ENCODE data around the gene STOML1. TPM values are rescaled to one million over a fixed set of nuclear protein-coding genes. Genes with fewer than 3 reads are reported as not detected.
"Not testable (repeated sequence)": the region's sequence is repeated elsewhere in the genome, so short reads cannot be mapped to it uniquely, and the experiment has no call there.

Gene STOML1
- polyA plus RNA-seq, 1 donor from 2014 or later, result 6.6 TPM

- Mint-ChIP-seq H3K27ac (peak overlapping the region in 1 of 3 donors; percentile 26), H3K27me3 (peaks cover 9% of the 10 kb centered on the region), H3K9me3 (no peaks in the 10 kb centered on the region), H3K4me1 (peaks cover 9 to 20% (median 12%) of the 10 kb centered on the region in 3 donors), H3K36me3 (no peaks in the 10 kb centered on the region), H3K4me3 (peak overlapping the region; percentile 23 to 92 (median 82))
Observed at GRCh38 chr15:73965758-73966113, 26.4 kb downstream of the STOML1 start.

- peaks cover 9% of the 10 kb centered on the region for H3K27me3 Mint-ChIP-seq
- peak overlapping the region in 2 of 3 donors; percentile 26 to 59 for H3K27ac Mint-ChIP-seq
- H3K36me3 Mint-ChIP-seq, result no peaks in the 10 kb centered on the region
- no peaks in the 10 kb centered on the region for H3K9me3 Mint-ChIP-seq
- H3K4me1 Mint-ChIP-seq, result peaks cover 9 to 20% (median 12%) of the 10 kb centered on the region in 3 donors
- H3K4me3 Mint-ChIP-seq, result peak overlapping the region; percentile 24 to 92 (median 82)
Observed at GRCh38 chr15:73965094-73965757, 26.9 kb downstream of the STOML1 start.

GRCh38 chr15:73964736-73965093 lies 27.4 kb downstream of the STOML1 start:
- Mint-ChIP-seq H3K9me3 (no peaks in the 10 kb centered on the region), H3K27ac (peak overlapping the region in 1 of 3 donors; percentile 12), H3K36me3 (no peaks in the 10 kb centered on the region), H3K27me3 (peaks cover 9% of the 10 kb centered on the region), H3K4me3 (peak overlapping the region; percentile 24 to 92 (median 82)), H3K4me1 (peaks cover 9 to 21% (median 12%) of the 10 kb centered on the region in 3 donors)

GRCh38 chr15:73962433-73962832 lies 29.7 kb downstream of the STOML1 start:
- Mint-ChIP-seq H3K27ac (no peak overlapping the region), H3K9me3 (no peaks in the 10 kb centered on the region), H3K4me3 (no peak overlapping the region), H3K27me3 (peaks cover 6% of the 10 kb centered on the region), H3K36me3 (no peaks in the 10 kb centered on the region), H3K4me1 (peaks cover 12 to 30% (median 18%) of the 10 kb centered on the region in 3 donors)

GRCh38 chr15:73960472-73961070 lies 31.5 kb downstream of the STOML1 start:
- not testable (repeated sequence) for H3K27ac Mint-ChIP-seq, H3K9me3 Mint-ChIP-seq, H3K36me3 Mint-ChIP-seq, H3K4me3 Mint-ChIP-seq, H3K27me3 Mint-ChIP-seq
- H3K4me1 Mint-ChIP-seq, result peaks cover under 1 to 19% (median 11%) of the 10 kb centered on the region in 3 donors

- Mint-ChIP-seq H3K9me3 (no peaks in the 10 kb centered on the region), H3K36me3 (no peaks in the 10 kb centered on the region), H3K27me3 (peaks cover 2% of the 10 kb centered on the region), H3K4me1 (peaks cover 0 to 11% (median 11%) of the 10 kb centered on the region in 3 donors), H3K4me3 (no peak overlapping the region), H3K27ac (no peak overlapping the region)
Observed at GRCh38 chr15:73959801-73960200, 32.3 kb downstream of the STOML1 start.

GRCh38 chr15:73959012-73959581 lies 33.0 kb downstream of the STOML1 start:
- H3K27me3 Mint-ChIP-seq, result peaks cover 2% of the 10 kb centered on the region
- peaks cover 0 to 10% (median 9%) of the 10 kb centered on the region in 3 donors for H3K4me1 Mint-ChIP-seq
- H3K9me3 Mint-ChIP-seq, result no peaks in the 10 kb centered on the region
- H3K4me3 Mint-ChIP-seq, result peak overlapping the region in 2 of 4 donors; percentile 47 to 56
- H3K36me3 Mint-ChIP-seq, result no peaks in the 10 kb centered on the region
- H3K27ac Mint-ChIP-seq, result peak overlapping the region in 1 of 3 donors; percentile 8

GRCh38 chr15:73957785-73958184 lies 34.3 kb downstream of the STOML1 start:
- Mint-ChIP-seq H3K4me1 (peaks cover 0 to 10% (median 9%) of the 10 kb centered on the region in 3 donors), H3K27ac (no peak overlapping the region), H3K4me3 (no peak overlapping the region), H3K27me3 (peaks cover 2% of the 10 kb centered on the region), H3K36me3 (no peaks in the 10 kb centered on the region), H3K9me3 (no peaks in the 10 kb centered on the region)

- Mint-ChIP-seq H3K27me3 (no peaks in the 10 kb centered on the region), H3K27ac (no peak overlapping the region)
Observed at GRCh38 chr15:73957276-73957675, 34.8 kb downstream of the STOML1 start.

GRCh38 chr15:73956743-73957135 lies 35.4 kb downstream of the STOML1 start:
- H3K36me3 Mint-ChIP-seq, result no peaks in the 10 kb centered on the region
- peaks cover 0 to 10% (median 9%) of the 10 kb centered on the region in 3 donors for H3K4me1 Mint-ChIP-seq
- no peak overlapping the region for H3K4me3 Mint-ChIP-seq
- H3K27ac Mint-ChIP-seq, result no peak overlapping the region
- no peaks in the 10 kb centered on the region for H3K27me3 Mint-ChIP-seq
- no peaks in the 10 kb centered on the region for H3K9me3 Mint-ChIP-seq

More at GRCh38 chr15:73957276-73957675, 34.8 kb downstream of the STOML1 start:
- Mint-ChIP-seq H3K4me1 (peaks cover 0 to 10% (median 9%) of the 10 kb centered on the region in 3 donors), H3K4me3 (no peak overlapping the region), H3K9me3 (no peaks in the 10 kb centered on the region), H3K36me3 (no peaks in the 10 kb centered on the region)

GRCh38 chr15:73955861-73956742 lies 36.0 kb downstream of the STOML1 start:
- Mint-ChIP-seq H3K27ac (no peak overlapping the region), H3K27me3 (no peaks in the 10 kb centered on the region), H3K4me3 (no peak overlapping the region), H3K4me1 (peaks cover 4 to 12% (median 9%) of the 10 kb centered on the region in 3 donors), H3K36me3 (no peaks in the 10 kb centered on the region), H3K9me3 (no peaks in the 10 kb centered on the region)

- Mint-ChIP-seq H3K27me3 (no peaks in the 10 kb centered on the region), H3K36me3 (no peaks in the 10 kb centered on the region), H3K27ac (no peak overlapping the region), H3K4me1 (peaks cover 5 to 16% (median 12%) of the 10 kb centered on the region in 3 donors), H3K9me3 (no peaks in the 10 kb centered on the region), H3K4me3 (no peak overlapping the region)
Observed at GRCh38 chr15:73955326-73955725, 36.8 kb downstream of the STOML1 start.

- H3K36me3 Mint-ChIP-seq, result no peaks in the 10 kb centered on the region
- no peak overlapping the region for H3K27ac Mint-ChIP-seq
- no peak overlapping the region for H3K4me3 Mint-ChIP-seq
- no peaks in the 10 kb centered on the region for H3K9me3 Mint-ChIP-seq
- H3K27me3 Mint-ChIP-seq, result no peaks in the 10 kb centered on the region
- H3K4me1 Mint-ChIP-seq, result peaks cover 5 to 12% (median 9%) of the 10 kb centered on the region in 3 donors
Observed at GRCh38 chr15:73954188-73955145, 37.6 kb downstream of the STOML1 start.
